NK-92 (cell line): ENCODE measurements around the gene SNX11.
"Not testable (repeated sequence)": the region's sequence is repeated elsewhere in the genome, so short reads cannot be mapped to it uniquely, and the experiment has no call there.

ENCODE experiments used
- DNase-seq: peaks from one replicate; lab custom pipeline; 2025; ENCODE audit not compliant: unreplicated experiment; lab: John Stamatoyannopoulos, UW

SNX11 gene

GRCh38 chr17:48107137-48108055 is at the start of gene SNX11:
TSS of gene SNX11 (plus strand) at chr17:48107766. CDS start at chr17:48112044, 4,278 bp downstream.
- peak; percentile 44 for DNase-seq

GRCh38 chr17:48058393-48059124 is 49.0 kb upstream of the SNX11 start:
- no peak for DNase-seq

DNA sequence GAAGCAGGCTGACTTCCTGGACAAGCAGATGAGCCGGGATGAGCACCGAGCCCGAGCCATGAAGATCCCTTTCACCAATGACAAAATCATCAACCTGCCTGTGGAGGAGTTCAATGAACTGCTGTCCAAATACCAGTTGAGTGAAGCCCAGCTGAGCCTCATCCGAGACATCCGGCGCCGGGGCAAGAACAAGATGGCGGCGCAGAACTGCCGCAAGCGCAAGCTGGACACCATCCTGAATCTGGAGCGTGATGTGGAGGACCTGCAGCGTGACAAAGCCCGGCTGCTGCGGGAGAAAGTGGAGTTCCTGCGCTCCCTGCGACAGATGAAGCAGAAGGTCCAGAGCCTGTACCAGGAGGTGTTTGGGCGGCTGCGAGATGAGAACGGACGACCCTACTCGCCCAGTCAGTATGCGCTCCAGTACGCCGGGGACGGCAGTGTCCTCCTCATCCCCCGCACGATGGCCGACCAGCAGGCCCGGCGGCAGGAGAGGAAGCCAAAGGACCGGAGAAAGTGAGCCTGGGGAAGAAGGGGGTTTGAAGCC is 48.4 kb upstream of the SNX11 start:
- no peak for DNase-seq

DNA sequence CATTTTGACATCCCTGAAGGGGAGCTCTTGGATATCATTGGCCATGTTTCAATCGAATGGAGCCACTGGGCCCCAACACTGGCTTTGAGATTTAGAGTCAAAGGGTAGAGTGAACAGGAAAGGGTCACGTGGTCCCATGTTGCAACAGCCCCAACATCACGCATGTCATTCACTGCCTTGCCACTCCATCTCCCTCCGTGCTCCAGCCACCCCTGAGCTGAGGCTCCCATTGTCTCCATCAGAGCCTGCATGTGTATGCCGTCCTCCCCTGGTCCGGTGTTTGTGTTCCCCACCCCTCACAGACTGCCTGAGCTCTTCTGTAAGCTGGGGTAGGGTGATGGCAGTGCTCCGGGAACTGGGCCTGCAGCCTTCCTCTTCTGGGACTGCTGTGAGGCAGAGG is 47.3 kb upstream of the SNX11 start:
- no peak for DNase-seq

DNA sequence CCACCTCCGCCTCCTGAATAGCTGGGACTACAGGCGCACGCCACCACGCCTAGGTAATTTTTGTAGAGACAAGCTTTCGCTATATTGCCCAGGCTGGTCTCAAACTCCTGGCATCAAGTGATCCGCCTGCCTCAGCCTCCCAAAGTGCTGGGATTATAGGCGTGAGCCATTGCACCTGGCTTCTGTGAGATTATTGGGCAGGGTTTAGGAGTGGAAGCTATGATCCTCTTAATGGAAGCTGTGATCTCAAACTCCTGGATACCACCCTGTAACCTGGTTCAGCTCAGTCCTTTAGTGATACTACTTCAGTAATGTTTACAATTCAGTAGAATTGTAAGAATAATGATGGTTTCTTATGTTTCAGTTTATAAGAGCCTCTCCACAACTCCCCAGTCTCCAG is 45.3 kb upstream of the SNX11 start:
- DNase-seq: no peak

DNA sequence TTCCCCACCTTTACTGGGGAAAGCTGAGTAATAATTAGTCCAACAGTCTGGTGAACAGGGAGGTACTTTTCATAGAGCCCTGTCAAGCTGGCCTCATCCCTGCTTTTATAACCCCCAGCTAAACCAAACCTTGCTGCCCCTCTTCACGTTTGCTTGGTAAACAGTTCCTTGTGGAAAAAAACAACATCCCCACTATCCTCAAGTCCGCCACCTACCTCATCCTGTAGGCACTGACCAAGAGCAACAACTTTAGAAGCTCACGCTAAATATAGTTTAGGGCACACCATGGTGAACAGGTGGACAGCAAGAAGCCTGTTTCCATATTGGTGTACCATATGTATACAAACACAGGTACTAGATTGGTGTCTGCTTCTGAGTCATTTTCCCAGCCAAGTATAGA is 42.9 kb upstream of the SNX11 start:
- no peak for DNase-seq

DNA sequence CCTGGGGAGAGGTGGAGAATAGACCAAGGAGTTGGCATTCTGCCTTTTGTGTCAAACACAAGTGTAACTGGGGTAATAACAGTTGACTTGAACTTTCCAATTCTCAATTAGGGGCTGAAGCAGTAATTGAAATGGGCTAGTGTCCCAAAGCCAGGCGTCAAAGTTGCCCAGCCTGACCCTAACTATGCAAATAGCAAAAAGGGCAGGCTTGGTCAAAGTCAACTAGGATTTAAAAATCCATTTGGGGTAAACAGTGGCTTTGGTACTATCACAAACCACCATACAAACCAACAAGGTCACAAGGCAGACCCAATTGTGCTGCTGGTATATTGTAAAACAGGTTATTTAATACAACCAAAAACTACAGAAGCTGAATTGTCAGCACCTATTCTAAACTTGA is 41.4 kb upstream of the SNX11 start:
- DNase-seq: no peak

GRCh38 chr17:48066656-48067055 is 40.9 kb upstream of the SNX11 start:
- no peak for DNase-seq

- DNase-seq: no peak
These were observed 40.3 kb upstream of the SNX11 start for GRCh38 chr17:48067245-48067644.

DNA sequence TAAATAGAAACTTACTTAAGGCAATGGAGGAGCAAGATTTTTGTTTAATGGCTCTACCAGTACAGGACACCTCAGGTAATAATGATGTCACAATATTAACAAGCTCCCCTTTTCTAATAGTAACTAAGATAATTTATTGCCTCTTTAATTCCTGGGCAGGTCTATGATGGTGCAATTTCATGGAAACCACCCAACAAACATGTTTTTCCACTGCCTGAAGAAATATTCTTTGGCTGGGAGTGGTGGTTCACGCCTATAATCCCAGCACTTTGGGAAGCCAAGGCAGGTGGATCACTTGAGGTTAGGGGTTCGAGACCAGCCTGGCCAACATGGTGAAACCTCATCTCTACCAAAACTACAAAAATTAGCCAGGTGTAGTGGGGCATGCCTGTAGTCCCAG is 39.8 kb upstream of the SNX11 start:
- DNase-seq: not testable (repeated sequence)

- DNase-seq: no peak
These were observed 39.0 kb upstream of the SNX11 start for GRCh38 chr17:48068491-48068961.

DNA sequence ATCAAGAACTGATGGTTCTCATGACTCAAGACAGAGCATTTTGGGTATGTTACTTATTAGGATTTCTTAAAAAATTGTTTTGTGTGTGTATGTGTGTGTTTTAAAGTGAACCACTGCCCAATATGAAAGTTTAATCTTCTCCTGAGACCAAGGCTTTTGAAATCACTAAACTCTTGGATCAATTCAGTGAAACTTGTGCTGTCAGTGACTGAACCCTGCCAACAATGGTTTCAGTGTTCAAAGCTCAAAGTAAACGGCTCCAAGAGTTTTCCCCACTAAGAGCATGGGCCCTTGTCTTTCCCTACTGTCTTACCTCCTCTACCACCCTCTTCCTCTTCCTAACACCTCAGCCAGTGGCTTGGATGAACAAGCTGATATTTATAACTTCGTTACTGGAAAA is 37.4 kb upstream of the SNX11 start:
- no peak for DNase-seq

GRCh38 chr17:48071654-48072053 is 35.9 kb upstream of the SNX11 start:
- DNase-seq: no peak

GRCh38 chr17:48072811-48073210 is 34.8 kb upstream of the SNX11 start:
- DNase-seq: not testable (repeated sequence)

GRCh38 chr17:48073566-48074094 is 33.9 kb upstream of the SNX11 start:
- not testable (repeated sequence) for DNase-seq

GRCh38 chr17:48074322-48075081 is 33.1 kb upstream of the SNX11 start:
- DNase-seq: no peak

GRCh38 chr17:48077152-48077551 is 30.4 kb upstream of the SNX11 start:
- DNase-seq: not testable (repeated sequence)

GRCh38 chr17:48081858-48082257 is 25.7 kb upstream of the SNX11 start:
- no peak for DNase-seq

- no peak for DNase-seq
These were observed 22.6 kb upstream of the SNX11 start for GRCh38 chr17:48084932-48085331.

- no peak for DNase-seq
These were observed 14.1 kb upstream of the SNX11 start for GRCh38 chr17:48093341-48094045.
